Smooth muscle cell (in vitro differentiated cells): ENCODE results near the gene KCND2. TPM values are rescaled to one million over a fixed set of nuclear protein-coding genes. Genes with fewer than 3 reads are reported as not detected.
"Not testable (repeated sequence)": the region's sequence is repeated elsewhere in the genome, so short reads cannot be mapped to it uniquely, and the experiment has no call there.

Source experiments
- DNase-seq: peaks from one replicate; lab custom pipeline; 2025; ENCODE audit not compliant: unreplicated experiment; lab: John Stamatoyannopoulos, UW
- H2AFZ ChIP-seq: fragments of 200-600 bp; sonication (generic); 2 replicates; pipeline ENCODE4 v1.6.0; 2016; ENCODE audit warnings: antibody characterized with exemption, low read depth, mild to moderate bottlenecking
- H3F3A ChIP-seq: fragments of 200-600 bp; sonication (generic); 2 replicates; pipeline ENCODE4 v1.6.0; 2017; ENCODE audit warnings: antibody characterized with exemption, low read depth
- H3K27ac ChIP-seq: fragments of 200-600 bp; sonication (generic); 2 replicates; pipeline ENCODE4 v1.5.1; 2016; ENCODE audit warnings: low read depth, mild to moderate bottlenecking
- H3K27me3 ChIP-seq: fragments of 200-600 bp; sonication (generic); 2 replicates; pipeline ENCODE4 v1.6.1; 2016; ENCODE audit warnings: low read depth, mild to moderate bottlenecking
- H3K36me3 ChIP-seq: fragments of 200-600 bp; sonication (generic); 2 replicates; pipeline ENCODE4 v1.5.1; 2016; ENCODE audit warnings: low read depth
- H3K4me1 ChIP-seq: fragments of 200-600 bp; sonication (generic); 2 replicates; pipeline ENCODE4 v1.5.1; 2016; ENCODE audit warnings: low read depth
- H3K4me2 ChIP-seq: fragments of 200-600 bp; sonication (generic); 2 replicates; pipeline ENCODE4 v1.6.0; 2016; ENCODE audit warnings: mild to moderate bottlenecking
- H3K4me3 ChIP-seq: fragments of 200-600 bp; sonication (generic); 2 replicates; pipeline ENCODE4 v1.5.1; 2016; ENCODE audit warnings: mild to moderate bottlenecking
- H3K79me2 ChIP-seq: fragments of 200-600 bp; sonication (generic); 2 replicates; pipeline ENCODE4 v1.6.0; 2016; ENCODE audit warnings: low read depth, mild to moderate bottlenecking
- H3K9ac ChIP-seq: fragments of 200-600 bp; sonication (generic); 2 replicates; pipeline ENCODE4 v1.6.0; 2016; ENCODE audit warnings: low read depth
- H3K9me3 ChIP-seq: fragments of 200-600 bp; sonication (generic); replicated peaks from 2 replicates; pipeline ENCODE4 v1.5.1; 2016; ENCODE audit warnings: low read depth
- H4K20me1 ChIP-seq: fragments of 200-600 bp; sonication (generic); 2 replicates; pipeline ENCODE4 v1.6.0; 2016; ENCODE audit warnings: low read depth
- CTCF ChIP-seq: fragments of 200-600 bp; sonication (generic); IDR thresholded peaks from 2 replicates; pipeline ENCODE4 v1.5.1; 2017; ENCODE audit warnings: borderline replicate concordance, mild to moderate bottlenecking, antibody characterized with exemption; ENCODE audit not compliant: insufficient read depth, poor library complexity, severe bottlenecking
- WGBS: methylation state at CpG from one replicate; pipeline ENCODE4 v1.1.7; 2016; ENCODE audit warnings: low lambda C conversion rate; 5-methylcytosine and 5-hydroxymethylcytosine counted together
- polyA plus RNA-seq: library from polyadenylated mRNA; unstranded; fragments of >200 nt; fragmentation: Nextera tagmentation; extraction: Ambion mirVana; gene quantifications from 2 replicates; pipeline ENCODE4 v1.2.1, GENCODE V29; 2016
- total RNA-seq: library from RNA; depleted of rRNA; stranded (reverse); fragments of >200 nt; gene quantifications from 2 replicates; pipeline ENCODE4 v1.2.3, GENCODE V29; 2014

Gene KCND2
- total and polyA plus RNA-seq, 2 experiments from 2014 or later = 1.6 to 2.9 TPM

- no peaks in the 10 kb centered on the region for H3K36me3 ChIP-seq
- H3F3A ChIP-seq = no peaks in the 10 kb centered on the region
- H3K79me2 ChIP-seq = no peaks in the 10 kb centered on the region
- WGBS = 65% methylated on average over 1 of the region's 1 CpG
- no peaks in the 10 kb centered on the region for H4K20me1 ChIP-seq
- no peaks in the 10 kb centered on the region for H3K9me3 ChIP-seq
- DNase-seq = no peak
- H3K4me1 ChIP-seq = no peaks in the 10 kb centered on the region
- H3K9ac ChIP-seq = no peak overlapping the region
- H3K4me2 ChIP-seq = no peak overlapping the region
- H3K4me3 ChIP-seq = no peak overlapping the region
- H2AFZ ChIP-seq = no peak overlapping the region
- H3K27me3 ChIP-seq = no peaks in the 10 kb centered on the region
- H3K27ac ChIP-seq = no peak overlapping the region
- TF ChIP-seq CTCF = no peak
Observed at GRCh38 chr7:120564145-120564544, 291.2 kb downstream of the KCND2 start.

DNA sequence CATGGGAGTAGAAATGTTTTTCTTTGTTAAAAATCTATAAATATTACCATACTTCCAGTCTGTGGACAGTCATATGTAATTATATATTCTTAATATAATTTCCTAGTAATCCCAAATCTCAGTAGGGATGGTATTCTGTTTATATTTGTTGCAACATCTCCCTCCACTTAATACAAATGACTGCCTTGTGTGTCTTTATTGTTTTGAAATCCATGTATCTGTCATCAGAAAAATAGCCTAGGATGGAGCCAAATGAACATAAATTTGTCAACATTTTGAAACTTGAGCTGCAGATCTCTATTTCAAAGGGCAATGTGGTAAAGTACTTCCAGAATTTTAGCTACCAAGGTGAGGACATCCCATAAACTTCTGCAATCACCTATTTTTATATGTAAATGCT lies 294.2 kb downstream of the KCND2 start:
- no peak overlapping the region for H3K4me3 ChIP-seq
- no peaks in the 10 kb centered on the region for H3K9me3 ChIP-seq
- no peak overlapping the region for H3K4me2 ChIP-seq
- no peak overlapping the region for H3K27ac ChIP-seq
- no peak overlapping the region for H3K9ac ChIP-seq
- no peaks in the 10 kb centered on the region for H4K20me1 ChIP-seq
- no peaks in the 10 kb centered on the region for H3K27me3 ChIP-seq
- no peaks in the 10 kb centered on the region for H3K4me1 ChIP-seq
- H2AFZ ChIP-seq = no peak overlapping the region
- DNase-seq = no peak
- no peak for TF ChIP-seq CTCF
- H3F3A ChIP-seq = no peaks in the 10 kb centered on the region
- H3K36me3 ChIP-seq = no peaks in the 10 kb centered on the region
- no peaks in the 10 kb centered on the region for H3K79me2 ChIP-seq

DNA sequence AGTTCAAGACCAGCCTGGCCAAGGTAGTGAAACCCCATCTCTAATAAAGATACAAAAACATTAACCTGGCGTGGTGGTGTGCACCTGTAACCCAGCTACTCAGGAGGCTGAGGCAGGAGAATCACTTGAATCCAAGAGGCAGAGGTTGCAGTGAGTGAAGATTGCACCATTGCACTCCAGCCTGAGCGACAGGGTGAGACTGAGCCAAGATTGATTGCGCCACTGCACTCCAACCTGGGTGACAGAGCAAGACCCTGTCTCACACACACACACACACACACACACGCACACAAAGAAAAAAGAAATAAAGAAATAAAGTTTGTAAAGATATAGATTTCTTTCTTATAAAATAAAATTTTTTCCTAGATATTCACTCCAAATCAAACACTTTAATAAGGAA lies 305.7 kb downstream of the KCND2 start:
- H3K9ac ChIP-seq, H3K4me1 ChIP-seq, H3F3A ChIP-seq, H3K4me2 ChIP-seq, H3K27ac ChIP-seq, H3K4me3 ChIP-seq, H3K36me3 ChIP-seq, H4K20me1 ChIP-seq, H3K79me2 ChIP-seq, H2AFZ ChIP-seq, H3K27me3 ChIP-seq, H3K9me3 ChIP-seq, DNase-seq: not testable (repeated sequence)
- WGBS = 95% methylated on average over 4 of the region's 4 CpGs

GRCh38 chr7:120582916-120583315 lies 309.9 kb downstream of the KCND2 start:
- H3K36me3 ChIP-seq = no peaks in the 10 kb centered on the region
- no peak for TF ChIP-seq CTCF
- H3K79me2 ChIP-seq = no peaks in the 10 kb centered on the region
- H3K27me3 ChIP-seq = no peaks in the 10 kb centered on the region
- H3K9ac ChIP-seq = no peak overlapping the region
- no peak overlapping the region for H3K27ac ChIP-seq
- no peak overlapping the region for H3K4me3 ChIP-seq
- H4K20me1 ChIP-seq = no peaks in the 10 kb centered on the region
- WGBS = 79% methylated on average over 4 of the region's 4 CpGs
- no peak overlapping the region for H2AFZ ChIP-seq
- no peak for DNase-seq
- H3K9me3 ChIP-seq = no peaks in the 10 kb centered on the region
- H3K4me1 ChIP-seq = no peaks in the 10 kb centered on the region
- no peak overlapping the region for H3K4me2 ChIP-seq
- no peaks in the 10 kb centered on the region for H3F3A ChIP-seq
